Left renal pelvis (tissue), 4 donors: Measurements from ENCODE around the gene MBTD1. TPM values are rescaled to one million over a fixed set of nuclear protein-coding genes. Genes with fewer than 3 reads are reported as not detected.
"Not testable (repeated sequence)": the region's sequence is repeated elsewhere in the genome, so short reads cannot be mapped to it uniquely, and the experiment has no call there.

ENCODE experiments used
- DNase-seq, 4 donors: peaks; one replicate each; pipeline ENCODE4 v3.0.0-alpha.2; 2013; ENCODE audit warnings: low read depth in 4 of 4, low spot score in 3 of 4
- polyA plus RNA-seq, 4 donors: library from polyadenylated mRNA; unstranded; fragments of 120-200 nt; gene quantifications; one replicate each; pipeline ENCODE4 v1.2.1, GENCODE V29; 2013; ENCODE audit not compliant: insufficient read length in 4 of 4

Gene MBTD1
- polyA plus RNA-seq, 4 donors = 37.6 to 56.7 (median 54.1) TPM

DNA sequence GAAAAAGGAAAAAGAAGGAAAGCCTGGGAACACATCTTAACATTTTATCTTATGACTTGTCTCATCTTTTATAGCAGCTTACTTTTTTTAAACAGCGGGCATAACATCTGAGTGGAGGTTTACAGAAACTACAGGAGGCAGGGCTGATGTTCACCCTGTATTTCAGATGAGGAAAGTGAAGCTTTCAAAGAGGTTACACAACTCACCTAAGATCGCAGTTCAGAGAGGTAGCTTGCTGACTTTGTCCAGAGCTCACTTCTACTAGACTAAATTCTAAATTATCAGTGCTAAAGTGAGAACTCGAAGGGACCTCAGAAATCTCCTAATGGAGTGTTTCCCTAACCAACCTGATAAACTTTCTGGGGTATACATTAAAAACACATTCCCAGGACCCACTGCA lies 3.7 kb downstream of the MBTD1 start:
- no peak for DNase-seq

DNA sequence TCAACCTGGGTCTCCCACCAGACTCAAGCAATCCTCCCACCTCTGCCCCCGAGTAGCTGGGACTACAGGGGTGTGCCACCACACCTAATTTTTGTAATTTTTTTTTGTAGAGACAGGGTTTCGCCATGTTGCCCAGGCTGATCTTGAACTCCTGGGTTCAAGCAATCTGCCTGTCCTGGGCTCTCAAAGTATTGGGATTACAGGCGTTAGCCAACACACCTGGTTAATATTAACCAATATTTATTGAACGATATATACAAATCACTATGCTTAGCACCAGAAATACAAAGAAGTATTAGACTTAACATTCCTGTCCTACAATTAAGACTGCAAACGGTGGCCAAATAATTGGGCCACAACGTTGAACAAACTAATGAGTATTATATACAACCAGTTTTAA lies 4.2 kb downstream of the MBTD1 start:
- DNase-seq = no peak

DNA sequence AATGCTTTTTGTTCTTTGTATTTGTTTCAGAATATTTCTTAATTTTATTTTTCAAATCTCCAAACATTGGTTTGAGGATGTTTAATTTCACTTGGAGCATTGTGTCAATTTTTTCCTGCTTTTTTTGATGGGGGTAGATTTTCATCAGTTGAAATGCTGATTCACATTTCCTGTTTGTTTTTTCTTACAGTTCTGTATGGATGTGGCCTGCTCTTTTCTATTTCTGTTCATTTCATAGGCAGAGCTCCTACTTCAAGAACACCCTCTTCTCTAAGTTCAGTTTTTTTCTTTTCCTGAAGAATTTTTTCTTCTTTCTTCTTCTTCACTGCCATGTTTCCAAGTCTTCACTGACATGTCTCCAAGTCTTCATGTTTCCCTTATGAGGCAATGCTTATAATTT lies 8.8 kb downstream of the MBTD1 start:
- no peak for DNase-seq

DNA sequence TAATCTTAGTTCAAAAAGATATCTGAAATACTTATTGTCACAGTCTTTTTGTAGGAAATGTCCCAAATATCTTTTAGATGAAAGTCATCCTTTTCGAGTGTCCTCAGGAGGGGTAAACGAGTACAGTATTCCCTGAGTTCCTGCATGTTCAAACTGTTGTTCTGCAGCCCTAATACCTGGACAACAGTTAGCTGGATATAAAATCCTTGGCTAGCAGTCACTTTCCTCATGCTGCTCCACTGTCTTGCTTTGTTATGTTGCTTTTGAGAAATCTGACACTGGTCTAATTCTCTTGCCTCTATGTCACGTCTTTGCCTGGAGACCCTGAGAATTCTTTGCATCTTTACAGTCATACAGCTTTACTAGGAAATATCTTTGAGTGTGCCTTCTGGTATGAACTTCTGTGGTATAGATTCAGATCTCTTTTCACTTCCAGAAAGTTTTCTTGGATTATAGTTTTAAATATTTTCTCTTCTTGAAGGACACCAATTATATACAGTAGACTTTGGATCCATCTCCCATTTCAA lies 9.5 kb downstream of the MBTD1 start:
- no peak for DNase-seq

DNA sequence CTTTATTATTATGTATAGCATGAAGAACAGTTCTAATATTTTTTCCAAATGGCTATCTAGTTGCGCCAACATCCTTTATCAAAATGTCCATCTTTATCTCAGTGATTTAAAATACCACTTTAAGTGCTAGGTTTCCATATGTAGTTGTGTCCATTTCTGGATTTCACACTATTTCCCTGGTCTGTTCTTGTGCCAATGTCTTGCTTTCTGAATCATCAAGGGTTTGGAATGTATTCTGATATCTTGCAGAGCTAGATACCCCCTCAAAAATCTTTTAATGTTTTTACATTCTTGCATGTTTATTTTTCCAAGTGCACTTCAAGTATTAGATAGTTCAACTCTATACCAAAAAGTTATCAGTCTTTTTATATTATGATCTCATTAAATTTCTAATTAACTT lies 14.3 kb downstream of the MBTD1 start:
- DNase-seq = no peak

DNA sequence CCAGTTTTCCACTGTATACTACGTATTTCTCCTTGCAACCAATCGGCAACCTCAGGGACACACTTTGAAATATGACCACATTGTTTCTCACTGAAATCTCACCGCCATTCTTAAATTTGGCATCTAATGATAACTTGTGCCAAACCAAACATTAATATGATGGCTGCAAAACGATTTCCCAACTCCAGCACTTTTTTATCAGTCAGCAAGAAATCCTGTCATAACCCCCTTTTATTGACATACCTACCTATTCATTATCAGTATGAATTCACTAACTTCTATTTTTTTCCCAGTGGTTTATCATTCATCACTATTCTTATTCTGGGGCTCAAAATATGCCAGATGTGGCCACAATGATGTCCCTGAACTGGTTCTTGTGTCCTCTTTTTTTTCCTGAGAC lies 15.8 kb downstream of the MBTD1 start:
- no peak for DNase-seq

DNA sequence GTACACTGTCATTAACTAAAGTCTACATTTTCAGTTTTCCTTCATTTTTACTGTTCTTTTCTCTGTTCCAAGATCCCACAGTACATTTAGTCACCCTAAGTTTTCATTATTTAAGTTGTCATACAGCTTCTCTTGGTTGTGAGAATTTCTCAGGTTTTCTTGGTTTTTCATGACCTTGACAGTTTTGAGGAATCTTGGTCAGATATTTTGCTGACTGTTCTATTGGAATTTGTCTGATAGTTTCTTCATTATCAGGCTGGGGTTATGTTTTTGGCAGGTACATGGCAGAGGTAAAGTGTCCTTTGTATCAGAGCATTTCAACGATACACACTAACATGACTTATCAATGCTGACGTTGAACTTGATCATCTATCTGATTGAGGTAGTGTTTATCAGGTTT lies 19.6 kb downstream of the MBTD1 start:
- DNase-seq = no peak

DNA sequence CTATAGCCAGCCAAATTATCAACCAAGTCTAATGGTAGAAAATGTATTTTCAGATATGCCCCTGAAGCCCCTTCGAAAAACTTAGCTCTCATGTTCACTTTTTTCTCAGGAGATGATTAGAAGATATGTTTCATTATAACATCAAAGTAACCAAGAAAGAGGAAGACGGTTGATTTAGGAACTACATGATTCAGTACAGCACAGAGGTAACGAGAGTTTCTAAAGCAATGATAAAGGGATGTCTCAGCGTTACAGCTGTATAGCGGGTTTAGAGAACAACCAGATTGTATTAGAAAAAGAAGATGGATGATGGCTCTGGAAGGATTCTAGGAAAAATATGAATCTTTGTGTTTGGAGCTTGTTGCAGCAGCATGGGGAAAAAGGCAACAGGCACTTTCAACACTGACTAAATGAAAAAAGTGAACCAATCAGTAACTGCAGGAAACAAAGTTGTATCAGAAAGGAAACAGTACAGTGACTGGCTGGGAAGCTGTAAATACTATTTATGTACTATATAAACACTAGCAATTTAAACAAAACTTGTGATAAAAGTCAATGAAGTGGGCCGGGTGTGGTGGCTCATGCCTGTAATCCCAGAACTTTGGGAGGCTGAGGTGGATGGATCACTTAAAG lies 21.5 kb downstream of the MBTD1 start:
- no peak for DNase-seq

DNA sequence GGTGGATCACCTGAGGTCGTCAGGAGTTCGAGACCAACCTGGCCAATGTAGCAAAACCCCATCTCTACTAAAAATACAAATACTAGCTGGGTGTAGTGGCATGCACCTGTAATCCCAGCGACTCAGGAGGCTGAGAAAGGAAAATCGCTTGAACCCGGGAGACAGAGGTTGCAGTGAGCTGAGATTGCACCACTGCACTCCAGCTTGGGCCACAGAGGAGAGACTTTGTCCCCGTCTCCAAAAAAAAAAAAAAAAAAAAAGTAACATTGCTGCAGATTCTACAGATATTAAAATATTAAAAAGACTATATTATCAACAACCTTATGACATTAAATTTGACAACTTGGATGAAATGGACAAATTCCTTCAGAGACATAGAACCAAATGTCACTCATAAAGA lies 25.7 kb downstream of the MBTD1 start:
- DNase-seq = no peak

DNA sequence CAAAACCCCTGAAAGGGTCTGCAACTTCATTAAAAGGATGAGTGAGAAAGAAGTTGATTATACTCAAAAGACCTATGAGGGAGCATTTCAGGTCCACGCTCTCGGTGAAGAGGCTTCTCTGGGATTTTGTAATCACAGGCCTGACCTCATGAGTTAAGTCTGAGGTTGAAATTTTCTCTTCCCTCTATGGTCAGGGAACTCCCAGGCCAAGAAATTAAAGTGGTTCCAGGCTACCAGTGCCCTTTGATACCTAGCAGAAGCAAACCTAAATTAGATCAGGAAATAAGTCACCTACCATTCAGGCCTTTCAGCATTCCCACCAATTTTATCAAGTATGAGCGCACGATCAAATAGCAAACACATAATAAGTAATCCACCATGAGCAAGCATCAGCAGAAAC lies 27.9 kb downstream of the MBTD1 start:
- no peak for DNase-seq

DNA sequence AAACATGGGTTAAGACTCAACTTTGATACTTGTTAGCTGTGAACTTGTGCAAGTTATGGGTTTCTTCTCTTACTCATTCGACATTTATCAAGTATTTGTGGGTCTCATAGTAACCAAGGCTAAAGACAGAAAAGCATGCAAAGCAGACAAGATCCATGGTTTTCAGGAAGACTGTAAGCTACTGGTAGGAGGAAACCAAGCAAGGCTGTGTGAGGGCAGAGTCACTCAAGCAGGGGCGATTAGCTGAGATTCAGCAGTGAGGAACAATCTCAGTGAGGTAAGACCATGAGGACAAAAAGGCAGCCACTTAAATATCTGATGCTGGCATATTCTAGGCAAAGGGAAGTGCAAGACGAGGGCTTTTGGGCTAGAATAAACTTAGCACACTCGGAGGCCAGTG lies 29.5 kb downstream of the MBTD1 start:
- no peak for DNase-seq

DNA sequence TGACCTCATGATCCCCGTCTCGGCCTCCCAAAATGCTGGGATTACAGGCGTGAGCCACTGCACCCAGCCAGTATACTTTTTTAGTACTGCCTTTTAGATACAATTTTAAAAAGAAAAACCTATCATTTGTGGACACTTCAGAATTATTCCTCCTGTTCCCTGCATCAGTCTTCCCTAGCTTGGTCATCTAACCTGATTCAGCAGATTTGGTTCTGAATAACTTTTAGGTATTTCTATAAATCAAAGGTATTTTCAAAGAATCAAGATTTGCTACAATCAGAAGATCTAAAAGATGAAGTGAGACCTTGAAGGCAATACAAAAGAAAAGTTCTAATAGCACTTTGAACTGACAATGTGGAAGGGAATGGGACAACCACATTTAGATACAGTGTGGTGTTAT lies 30.0 kb downstream of the MBTD1 start:
- no peak for DNase-seq

DNA sequence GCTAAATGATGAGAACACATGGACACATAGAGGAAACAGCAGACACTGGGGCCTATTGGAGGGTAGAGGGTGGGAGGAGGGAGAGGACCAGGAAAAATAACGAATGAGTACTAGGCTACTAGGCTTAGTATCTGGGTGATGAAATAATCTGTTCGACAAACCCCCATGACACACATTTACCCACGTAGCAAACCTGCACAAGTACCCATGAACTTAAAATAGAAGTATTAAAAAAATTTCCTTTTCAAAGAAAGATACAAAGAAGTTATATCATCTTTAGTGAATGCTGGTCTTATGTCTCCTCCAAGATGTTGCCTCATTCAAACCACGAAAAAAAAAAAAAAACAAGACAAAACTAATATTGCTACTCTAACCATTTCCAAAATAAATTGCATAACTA lies 31.7 kb downstream of the MBTD1 start:
- no peak for DNase-seq

DNA sequence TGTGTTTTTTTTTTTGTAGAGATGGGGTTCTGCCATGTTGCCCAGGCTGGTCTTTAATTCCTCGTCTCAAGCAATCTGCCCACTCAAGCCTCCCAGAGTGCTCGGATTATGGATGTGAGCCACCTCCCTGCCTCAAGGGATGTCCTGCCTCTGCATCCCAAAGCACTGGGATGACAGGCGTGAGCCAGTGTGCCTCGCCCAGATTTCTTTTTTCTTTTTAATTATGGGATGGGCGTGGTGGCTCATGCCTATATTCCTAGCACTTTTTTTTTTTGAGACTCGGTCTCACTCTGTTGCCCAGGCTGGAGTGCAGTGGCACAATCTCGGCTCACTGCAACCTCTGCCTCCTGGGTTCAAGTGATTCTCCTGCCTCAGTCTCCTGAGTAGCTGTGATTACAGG lies 34.3 kb downstream of the MBTD1 start:
- not testable (repeated sequence) for DNase-seq

DNA sequence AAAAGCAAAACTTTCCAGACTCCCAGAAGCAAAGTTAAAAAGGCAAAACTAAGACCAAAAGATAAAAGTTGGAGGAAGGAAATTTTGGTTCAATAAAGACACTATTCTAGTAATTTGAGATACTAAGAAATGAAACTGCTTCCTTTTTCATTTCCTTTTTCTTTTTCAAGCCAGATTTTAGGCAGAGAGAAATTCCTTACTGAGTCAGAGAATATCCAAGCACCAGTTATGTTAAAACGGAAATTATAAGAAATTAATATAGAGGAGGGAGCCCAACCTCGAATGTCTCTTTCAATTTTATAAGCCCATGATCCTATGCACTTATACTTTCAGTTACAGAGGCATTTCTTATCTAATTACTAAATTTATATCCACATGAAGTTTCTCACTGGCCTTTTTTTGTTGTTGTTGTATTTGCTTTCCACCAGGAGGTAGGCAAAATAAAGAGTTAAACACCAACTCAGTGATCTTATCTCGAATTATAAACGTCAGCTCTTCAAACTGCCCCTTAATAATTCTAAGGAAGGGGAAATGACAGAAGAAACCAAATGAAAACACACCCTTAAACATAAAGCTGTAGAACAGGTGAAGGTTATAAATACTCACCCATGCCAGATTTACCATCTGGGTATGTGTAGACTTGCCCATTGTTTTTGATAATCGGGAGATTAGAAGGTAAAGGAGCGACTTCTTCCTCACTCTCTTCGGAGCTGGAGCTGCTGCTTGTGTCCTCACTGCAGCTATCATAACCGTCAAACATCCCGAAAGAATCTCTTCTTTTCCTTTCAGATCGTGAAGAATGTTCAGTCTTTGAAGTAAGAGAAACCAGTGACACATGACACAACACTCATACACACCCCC lies 35.2 kb downstream of the MBTD1 start:
- no peak for DNase-seq

DNA sequence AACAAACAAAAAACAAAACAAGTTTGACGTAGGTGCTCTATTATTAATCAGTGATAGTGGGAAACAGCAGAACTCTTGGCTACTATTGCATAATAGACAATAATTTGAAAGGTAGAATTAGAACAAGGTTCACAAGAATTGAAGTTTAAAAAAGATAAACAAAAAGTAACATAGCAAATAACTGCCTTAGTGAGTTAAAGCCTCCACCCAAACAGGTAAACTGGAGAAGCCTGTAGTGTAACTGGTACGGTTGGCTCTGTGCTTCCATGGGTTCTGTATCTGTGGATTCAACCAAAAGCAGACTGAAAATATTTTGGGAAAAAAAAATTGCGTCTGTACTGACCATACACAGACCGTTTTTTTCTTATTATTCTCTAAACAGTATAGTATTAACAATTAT lies 38.5 kb downstream of the MBTD1 start:
- DNase-seq = no peak

DNA sequence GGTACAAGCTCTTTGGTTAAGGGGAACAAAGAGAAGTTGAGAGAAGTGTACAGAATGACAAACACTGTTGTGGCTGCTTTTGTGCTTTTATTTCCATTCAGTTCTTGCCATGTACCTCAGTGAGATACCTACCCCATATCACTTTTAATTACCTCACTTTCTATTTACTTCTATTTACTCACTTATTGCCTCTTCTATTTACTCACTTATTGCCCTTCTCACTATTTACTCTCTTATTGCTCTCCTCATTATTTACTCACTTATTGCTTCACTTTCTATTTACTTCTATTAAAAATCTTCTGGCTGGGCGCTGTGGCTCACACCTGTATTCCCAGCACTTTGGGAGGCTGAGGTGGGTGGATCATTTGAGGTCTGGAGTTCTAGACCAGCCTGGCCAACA lies 41.9 kb downstream of the MBTD1 start:
- DNase-seq = no peak

DNA sequence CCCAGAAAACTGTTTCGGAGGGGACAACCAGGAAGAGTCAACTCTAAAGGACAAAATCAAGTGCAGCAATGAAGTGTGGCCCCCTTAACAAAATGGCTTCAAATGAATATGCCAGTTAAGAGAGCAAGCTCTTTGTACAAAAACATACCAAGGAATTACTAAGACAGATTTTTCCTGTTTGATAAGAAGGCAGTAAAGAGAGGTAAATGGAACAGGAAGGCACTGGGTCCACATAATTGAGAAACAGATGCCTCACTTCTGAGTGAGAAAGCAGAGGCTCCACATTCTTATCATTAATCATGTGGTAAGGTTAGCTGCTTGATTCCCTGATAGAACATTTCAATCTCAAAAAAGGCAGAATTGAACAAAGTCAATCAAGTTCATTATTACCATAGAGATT lies 44.9 kb downstream of the MBTD1 start:
- DNase-seq = no peak

DNA sequence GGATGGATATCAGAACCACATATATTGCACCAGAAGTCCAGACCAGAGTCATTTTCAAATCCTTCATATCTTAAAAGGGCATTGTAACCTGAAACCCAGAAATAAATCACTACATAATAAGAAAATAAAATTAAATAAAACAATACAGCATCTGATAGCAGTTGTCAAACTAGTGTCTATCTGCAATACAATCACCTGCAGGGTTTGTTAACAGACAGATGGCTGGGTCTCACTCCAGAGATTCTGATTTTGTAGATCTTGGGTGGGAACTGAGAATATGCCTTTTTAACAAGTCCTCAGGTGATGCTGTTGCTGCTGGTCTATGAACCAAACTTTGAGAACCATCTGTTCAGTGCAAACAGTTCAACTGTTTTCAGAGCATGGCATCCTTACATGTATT lies 56.0 kb downstream of the MBTD1 start:
- no peak for DNase-seq

DNA sequence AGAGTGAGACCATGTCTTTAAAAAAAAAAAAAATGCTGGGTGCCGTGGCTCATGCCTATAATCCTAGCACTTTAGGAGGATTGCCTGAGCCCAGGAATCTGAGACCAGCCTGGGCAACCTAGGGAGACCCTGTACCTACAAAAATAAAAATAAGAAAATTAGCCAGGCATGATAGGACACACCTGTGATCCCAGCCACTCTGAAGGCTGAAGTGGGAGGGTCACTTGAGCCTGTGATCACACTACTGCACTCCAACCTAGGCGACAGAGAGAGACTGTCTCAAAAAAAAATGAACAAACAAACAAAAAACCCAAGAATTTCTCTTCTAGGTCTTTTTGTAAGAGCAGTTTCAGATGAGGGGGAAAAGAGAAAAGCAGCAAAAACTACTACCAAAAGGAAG lies 59.0 kb downstream of the MBTD1 start:
- DNase-seq = no peak

DNA sequence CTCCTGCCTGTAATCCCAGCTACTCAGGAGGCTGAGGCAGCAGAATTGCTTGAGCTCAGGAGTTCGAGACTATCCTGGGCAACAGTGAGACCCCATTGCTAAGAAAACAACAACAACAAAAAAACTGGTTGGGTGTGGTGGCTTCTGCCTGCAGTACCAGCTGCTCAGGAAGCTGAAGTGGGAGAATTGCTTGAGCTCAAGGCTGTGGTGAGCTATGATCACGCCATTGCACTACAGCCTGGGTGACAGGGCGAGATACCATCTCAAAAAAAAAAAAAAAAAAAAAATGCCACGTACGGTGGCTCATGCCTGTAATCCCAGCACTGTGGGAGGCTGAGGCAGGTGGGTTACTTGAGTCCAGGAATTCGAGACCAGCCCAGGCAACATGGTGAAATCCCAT lies 59.6 kb downstream of the MBTD1 start:
- no peak for DNase-seq

DNA sequence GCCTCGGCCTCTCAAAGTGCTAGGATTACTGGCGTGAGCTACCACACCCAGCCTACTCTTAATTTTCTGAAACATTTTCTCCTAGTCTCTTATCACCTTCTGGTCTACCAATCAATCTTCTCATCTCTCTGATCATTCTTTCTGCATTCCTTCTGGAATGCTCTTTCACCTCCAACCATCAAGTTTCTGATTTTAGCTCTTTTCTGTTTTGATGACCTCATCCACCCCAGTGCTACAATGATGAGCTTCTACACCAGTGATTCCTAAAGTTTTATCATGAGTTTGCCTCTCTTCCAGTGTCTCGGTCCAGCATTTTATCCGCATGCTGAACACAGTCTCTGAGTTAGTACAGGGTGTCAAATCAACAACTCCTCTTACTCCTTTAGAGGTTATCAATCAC lies 62.1 kb downstream of the MBTD1 start:
- DNase-seq = no peak
